H9 (cell line): ENCODE measurements around the gene ADAMTS5. TPM values are rescaled to one million over a fixed set of nuclear protein-coding genes. Genes with fewer than 3 reads are reported as not detected.

Source experiments
- DNase-seq: peaks from one replicate; pipeline ENCODE4 v3.0.0-alpha.2; 2017
- H2AFZ ChIP-seq: one replicate; pipeline ENCODE4 v1.6.1; 2013; ENCODE audit warnings: mild to moderate bottlenecking, low read length, control low read depth, moderate library complexity
- H2AK5ac ChIP-seq: 2 replicates; pipeline ENCODE4 v1.6.1; 2013; ENCODE audit warnings: low read length, control low read depth, mixed read lengths; ENCODE audit not compliant: insufficient read length
- H2BK120ac ChIP-seq: one replicate; pipeline ENCODE4 v1.6.1; 2013; ENCODE audit warnings: low read depth, mild to moderate bottlenecking, low read length, control low read depth, inconsistent platforms; ENCODE audit not compliant: poor library complexity, severe bottlenecking
- H2BK12ac ChIP-seq: 2 replicates; pipeline ENCODE4 v1.6.1; 2013; ENCODE audit warnings: low read length, control low read depth, mixed read lengths, low read depth; ENCODE audit not compliant: insufficient read length
- H2BK15ac ChIP-seq: 2 replicates; pipeline ENCODE4 v1.6.1; 2013; ENCODE audit warnings: low read depth, low read length, control low read depth
- H2BK20ac ChIP-seq: one replicate; pipeline ENCODE4 v1.6.1; 2013; ENCODE audit warnings: low read depth, mild to moderate bottlenecking, low read length, control low read depth, inconsistent platforms; ENCODE audit not compliant: poor library complexity, severe bottlenecking
- H2BK5ac ChIP-seq: 2 replicates; pipeline ENCODE4 v1.6.1; 2013; ENCODE audit warnings: low read length, control low read depth, mixed read lengths; ENCODE audit not compliant: insufficient read length
- H3K14ac ChIP-seq: 2 replicates; pipeline ENCODE4 v1.6.1; 2013; ENCODE audit warnings: low read length, control low read depth; ENCODE audit not compliant: insufficient read depth
- H3K18ac ChIP-seq: 2 replicates; pipeline ENCODE4 v1.6.1; 2013; ENCODE audit warnings: low read depth, mild to moderate bottlenecking, mixed read lengths, low read length, control low read depth; ENCODE audit not compliant: insufficient read length
- H3K23ac ChIP-seq: 2 replicates; pipeline ENCODE4 v1.6.1; 2013; ENCODE audit warnings: low read length, control low read depth, mixed read lengths, low read depth; ENCODE audit not compliant: insufficient read length
- H3K23me2 ChIP-seq: 2 replicates; pipeline ENCODE4 v1.6.1; 2013; ENCODE audit warnings: low read depth, mild to moderate bottlenecking, mixed read lengths, low read length, control low read depth; ENCODE audit not compliant: insufficient read length, poor library complexity, severe bottlenecking
- H3K27ac ChIP-seq: 2 replicates; pipeline ENCODE4 v1.5.1; 2013; ENCODE audit warnings: low read length, control low read depth, mixed read lengths, low read depth; ENCODE audit not compliant: insufficient read length
- H3K27me3 ChIP-seq: 2 replicates; pipeline ENCODE4 v1.6.1; 2013; ENCODE audit warnings: low read length, control low read depth, inconsistent platforms; ENCODE audit not compliant: insufficient read depth
- H3K4ac ChIP-seq: 2 replicates; pipeline ENCODE4 v1.6.1; 2013; ENCODE audit warnings: low read depth, mild to moderate bottlenecking, control low read depth, inconsistent platforms, low read length, moderate library complexity
- H3K4me1 ChIP-seq: 2 replicates; pipeline ENCODE4 v1.6.1; 2013; ENCODE audit warnings: low read length, control low read depth, inconsistent platforms; ENCODE audit not compliant: insufficient read depth
- H3K4me2 ChIP-seq: 2 replicates; pipeline ENCODE4 v1.6.1; 2013; ENCODE audit warnings: low read length, control low read depth, mixed read lengths; ENCODE audit not compliant: insufficient read length, insufficient read depth
- H3K56ac ChIP-seq: 2 replicates; pipeline ENCODE4 v1.6.1; 2013; ENCODE audit warnings: low read depth, mild to moderate bottlenecking, mixed read lengths, low read length, control low read depth; ENCODE audit not compliant: insufficient read length
- H3K79me1 ChIP-seq: 2 replicates; pipeline ENCODE4 v1.6.1; 2013; ENCODE audit warnings: low read depth, mild to moderate bottlenecking, moderate library complexity, low read length, control low read depth, inconsistent platforms; ENCODE audit not compliant: insufficient read depth, poor library complexity, severe bottlenecking
- H3K79me2 ChIP-seq: 2 replicates; pipeline ENCODE4 v1.6.1; 2013; ENCODE audit warnings: low read length, control low read depth, inconsistent platforms; ENCODE audit not compliant: insufficient read depth
- H3K9ac ChIP-seq: 2 replicates; pipeline ENCODE4 v1.6.1; 2013; ENCODE audit warnings: low read length, control low read depth, mixed read lengths; ENCODE audit not compliant: insufficient read length; ENCODE audit errors: extremely low read depth
- H3K9me3 ChIP-seq: one replicate; pipeline ENCODE4 v1.6.1; 2013; ENCODE audit warnings: low read depth, low read length, inconsistent platforms; ENCODE audit not compliant: control insufficient read depth
- H3T11ph ChIP-seq: one replicate; pipeline ENCODE4 v1.6.1; 2013; ENCODE audit warnings: mild to moderate bottlenecking, low read length, control low read depth, inconsistent platforms
- H4K20me1 ChIP-seq: one replicate; pipeline ENCODE4 v1.6.1; 2013; ENCODE audit not compliant: control insufficient read depth, insufficient read length, insufficient read depth
- H4K5ac ChIP-seq: 2 replicates; pipeline ENCODE4 v1.6.1; 2013; ENCODE audit warnings: low read depth, mild to moderate bottlenecking, mixed read lengths, low read length, control low read depth; ENCODE audit not compliant: insufficient read length
- H4K8ac ChIP-seq: replicated peaks from 2 replicates; pipeline ENCODE4 v1.6.1; 2013; ENCODE audit warnings: low read length, control low read depth, mixed read lengths, low read depth; ENCODE audit not compliant: insufficient read length
- H4K91ac ChIP-seq: 2 replicates; pipeline ENCODE4 v1.6.1; 2013; ENCODE audit warnings: low read depth, mild to moderate bottlenecking, moderate library complexity, mixed read lengths, low read length, control low read depth; ENCODE audit not compliant: insufficient read length
- H3K27ac Mint-ChIP-seq, 3 experiments: 2 replicates in 2 of 3; 3 replicates in 1 of 3; pipeline ENCODE4 v1.8.0; 2020 to 2021; ENCODE audit warnings: mixed read lengths in 3 of 3, mild to moderate bottlenecking in 1 of 3, moderate library complexity in 1 of 3
- H3K27me3 Mint-ChIP-seq: 2 replicates; pipeline ENCODE4 v1.8.0; 2021; ENCODE audit warnings: low read depth, mild to moderate bottlenecking, moderate library complexity, mixed read lengths
- H3K36me3 Mint-ChIP-seq, 3 experiments: 2 replicates in 2 of 3; 3 replicates in 1 of 3; pipeline ENCODE4 v1.8.0; 2020 to 2021; ENCODE audit warnings: low read depth in 3 of 3, mixed read lengths in 3 of 3; ENCODE audit not compliant: insufficient read depth in 1 of 3
- H3K4me1 Mint-ChIP-seq, 2 experiments: 2 replicates each; pipeline ENCODE4 v1.8.0; 2020; ENCODE audit warnings: mixed read lengths in 2 of 2
- H3K4me3 Mint-ChIP-seq, 2 experiments: 2 replicates in 1 of 2; 3 replicates in 1 of 2; pipeline ENCODE4 v1.8.0; 2020 to 2021; ENCODE audit warnings: mild to moderate bottlenecking in 2 of 2, mixed read lengths in 2 of 2, moderate library complexity in 1 of 2
- H3K9me3 Mint-ChIP-seq, 2 experiments: 2 replicates in 1 of 2; 3 replicates in 1 of 2; pipeline ENCODE4 v1.8.0; 2020; ENCODE audit warnings: mild to moderate bottlenecking in 2 of 2, mixed read lengths in 2 of 2, moderate library complexity in 1 of 2
- WGBS: extraction: QIAGEN DNeasy Blood & Tissue Kit; methylation state at CpG from one replicate; pipeline ENCODE4 v1.1.7; 2013; ENCODE audit warnings: missing lambda C conversion rate, low lambda C conversion rate, mixed read lengths; ENCODE audit not compliant: insufficient read length; ENCODE audit errors: extremely low coverage; 5-methylcytosine and 5-hydroxymethylcytosine counted together
- total RNA-seq: library from RNA; stranded (reverse); gene quantifications from 2 replicates; pipeline ENCODE4 v1.2.1, GENCODE V29; 2021
- TF ChIP-seq, protein P1 (sequence below): fragments of 200-600 bp; sonication (generic); conservative IDR thresholded peaks from 3 replicates; pipeline ENCODE4 v1.8.0; 2021; ENCODE audit warnings: antibody characterized with exemption, mild to moderate bottlenecking

The ADAMTS5 gene
- total RNA-seq, 1 experiment from 2014 or later: 0.90 TPM

DNA sequence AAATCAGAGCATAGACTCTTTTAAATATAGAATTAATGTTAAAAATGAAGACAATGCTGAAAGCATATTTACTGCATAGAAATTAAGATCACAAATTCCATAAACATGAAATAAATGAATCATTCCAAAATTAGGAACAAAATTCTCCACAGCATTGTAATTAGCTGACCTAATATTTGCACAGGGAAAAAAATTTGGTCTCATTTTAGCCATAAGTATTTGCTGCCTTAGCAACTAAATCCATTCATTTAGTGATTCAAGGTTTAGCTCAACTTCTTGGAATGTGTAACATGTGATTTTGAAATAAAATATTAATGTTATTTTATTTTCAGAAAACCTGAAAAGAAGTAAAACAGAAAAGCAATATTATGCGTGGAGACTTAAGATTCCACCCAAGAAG is 25.5 kb downstream of the ADAMTS5 start:
- no CpG with 5 or more reads among the region's 1 CpG for WGBS
- Histone ChIP-seq H3K23ac (no peak overlapping the region), H3K4ac (no peak overlapping the region), H2BK15ac (no peak overlapping the region), H4K20me1 (no peaks in the 10 kb centered on the region), H2AFZ (no peak overlapping the region), H3K23me2 (no peaks in the 10 kb centered on the region), H4K91ac (no peak overlapping the region), H4K8ac (no peak overlapping the region), H3T11ph (no peak overlapping the region), H2BK20ac (no peak overlapping the region), H3K4me2 (no peak overlapping the region), H3K27me3 (no peaks in the 10 kb centered on the region), H3K27ac (no peak overlapping the region), H3K9me3 (no peaks in the 10 kb centered on the region), H3K4me1 (peaks cover 3% of the 10 kb centered on the region; the same call in 1 of the 2 replicates), H2BK12ac (no peak overlapping the region), H3K9ac (no peak overlapping the region), H3K14ac (no peak overlapping the region), H2AK5ac (no peak overlapping the region), H3K79me1 (no peaks in the 10 kb centered on the region), H2BK5ac (no peak overlapping the region), H3K56ac (no peak overlapping the region), H4K5ac (no peak overlapping the region), H3K79me2 (no peaks in the 10 kb centered on the region), H2BK120ac (no peak overlapping the region), H3K18ac (no peak overlapping the region)
- Mint-ChIP-seq H3K9me3 (no peaks in the 10 kb centered on the region), H3K27me3 (peaks cover 8% of the 10 kb centered on the region), H3K27ac (no peak overlapping the region), H3K36me3 (no peaks in the 10 kb centered on the region), H3K4me1 (peaks cover 15 to 17% of the 10 kb centered on the region in 2 experiments), H3K4me3 (no peak overlapping the region)
- DNase-seq: no peak
- TF ChIP-seq, protein P1, sequence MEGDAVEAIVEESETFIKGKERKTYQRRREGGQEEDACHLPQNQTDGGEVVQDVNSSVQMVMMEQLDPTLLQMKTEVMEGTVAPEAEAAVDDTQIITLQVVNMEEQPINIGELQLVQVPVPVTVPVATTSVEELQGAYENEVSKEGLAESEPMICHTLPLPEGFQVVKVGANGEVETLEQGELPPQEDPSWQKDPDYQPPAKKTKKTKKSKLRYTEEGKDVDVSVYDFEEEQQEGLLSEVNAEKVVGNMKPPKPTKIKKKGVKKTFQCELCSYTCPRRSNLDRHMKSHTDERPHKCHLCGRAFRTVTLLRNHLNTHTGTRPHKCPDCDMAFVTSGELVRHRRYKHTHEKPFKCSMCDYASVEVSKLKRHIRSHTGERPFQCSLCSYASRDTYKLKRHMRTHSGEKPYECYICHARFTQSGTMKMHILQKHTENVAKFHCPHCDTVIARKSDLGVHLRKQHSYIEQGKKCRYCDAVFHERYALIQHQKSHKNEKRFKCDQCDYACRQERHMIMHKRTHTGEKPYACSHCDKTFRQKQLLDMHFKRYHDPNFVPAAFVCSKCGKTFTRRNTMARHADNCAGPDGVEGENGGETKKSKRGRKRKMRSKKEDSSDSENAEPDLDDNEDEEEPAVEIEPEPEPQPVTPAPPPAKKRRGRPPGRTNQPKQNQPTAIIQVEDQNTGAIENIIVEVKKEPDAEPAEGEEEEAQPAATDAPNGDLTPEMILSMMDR: no peak
